PC-3 (cell line): Measurements from ENCODE around the gene SUGT1. TPM values are rescaled to one million over a fixed set of nuclear protein-coding genes. Genes with fewer than 3 reads are reported as not detected.
"Not testable (repeated sequence)": the region's sequence is repeated elsewhere in the genome, so short reads cannot be mapped to it uniquely, and the experiment has no call there.

Source experiments
- ATAC-seq: fragments of 200-7000 bp; cut with Tn5 transposase; 2 replicates; pipeline ENCODE4 v1.9.1; 2020; ENCODE audit warnings: mild to moderate bottlenecking, moderate library complexity
- BruUV-seq: library from RNA; stranded (reverse); fragments of 400-500 nt; replicated peaks from 2 replicates; lab custom pipeline; 2021; lab: Mats Ljungman, UMichigan
- CTCF ChIA-PET: fragments of 300-600 bp; sonication (Branson Sonifier 250); formaldehyde crosslinking; loops from one replicate; lab custom pipeline; 2022; ENCODE audit warnings: antibody characterized with exemption; lab: Charles Lee
- POLR2A ChIA-PET: fragments of 300-600 bp; sonication (Branson Sonifier 250); formaldehyde crosslinking; loops from one replicate; lab custom pipeline; 2022; ENCODE audit warnings: antibody characterized with exemption; ENCODE audit not compliant: unreplicated experiment; lab: Charles Lee
- DNase-seq: peaks from one replicate; pipeline ENCODE4 v3.0.0-alpha.2; 2015
- H2AFZ ChIP-seq: fragments of 300-600 bp; sonication (generic); 2 replicates; pipeline ENCODE4 v1.6.0; 2016; ENCODE audit warnings: antibody characterized with exemption, low read length
- H3F3A ChIP-seq: fragments of 300-600 bp; sonication (generic); one replicate; pipeline ENCODE4 v1.6.0; 2017; ENCODE audit warnings: antibody characterized with exemption, low read length, control low read depth, mild to moderate bottlenecking; ENCODE audit not compliant: unreplicated experiment
- H3K27ac ChIP-seq: fragments of 300-600 bp; sonication (generic); 2 replicates; pipeline ENCODE4 v1.5.1; 2016; ENCODE audit warnings: mild to moderate bottlenecking, low read length
- H3K27me3 ChIP-seq: fragments of 300-600 bp; sonication (generic); 2 replicates; pipeline ENCODE4 v1.6.1; 2016; ENCODE audit warnings: low read length, mixed read lengths
- H3K36me3 ChIP-seq: fragments of 300-600 bp; sonication (generic); 2 replicates; pipeline ENCODE4 v1.6.1; 2016; ENCODE audit warnings: low read depth, mixed run types, low read length, mixed read lengths
- H3K4me1 ChIP-seq: fragments of 300-600 bp; sonication (generic); 2 replicates; pipeline ENCODE4 v1.5.1; 2016; ENCODE audit warnings: low read length; ENCODE audit not compliant: insufficient read depth
- H3K4me2 ChIP-seq: fragments of 300-600 bp; sonication (generic); 2 replicates; pipeline ENCODE4 v1.6.0; 2016; ENCODE audit warnings: low read length
- H3K4me3 ChIP-seq: fragments of 300-600 bp; sonication (generic); 2 replicates; pipeline ENCODE4 v1.5.1; 2016; ENCODE audit warnings: mild to moderate bottlenecking, low read length, mixed read lengths
- H3K79me2 ChIP-seq: fragments of 300-600 bp; sonication (generic); 2 replicates; pipeline ENCODE4 v1.6.1; 2017; ENCODE audit warnings: low read length, mixed read lengths
- H3K9ac ChIP-seq: fragments of 300-600 bp; sonication (generic); 2 replicates; pipeline ENCODE4 v1.6.0; 2016; ENCODE audit warnings: mild to moderate bottlenecking, low read length
- H3K9me2 ChIP-seq: fragments of 300-600 bp; sonication (generic); replicated peaks from 2 replicates; pipeline ENCODE4 v1.6.1; 2016; ENCODE audit warnings: mixed run types, low read length, mixed read lengths
- H3K9me3 ChIP-seq: fragments of 300-600 bp; sonication (generic); 2 replicates; pipeline ENCODE4 v1.6.1; 2016; ENCODE audit warnings: low read length, mixed read lengths
- H4K20me1 ChIP-seq: fragments of 300-600 bp; sonication (generic); 2 replicates; pipeline ENCODE4 v1.6.1; 2016; ENCODE audit warnings: low read length, mixed read lengths
- EZH2 ChIP-seq: fragments of 300-600 bp; sonication (generic); IDR thresholded peaks from one replicate; pipeline ENCODE4 v1.6.1; 2017; ENCODE audit warnings: antibody characterized with exemption, mild to moderate bottlenecking, low read length; ENCODE audit not compliant: unreplicated experiment
- EZH2phosphoT487 ChIP-seq: fragments of 300-600 bp; sonication (generic); IDR thresholded peaks from 2 replicates; pipeline ENCODE4 v1.6.1; 2018; ENCODE audit warnings: mild to moderate bottlenecking, antibody characterized with exemption, low read length, borderline replicate concordance
- intact Hi-C: fragments of 100-400 bp; cut with micrococcal nuclease; formaldehyde crosslinking; loops from 2 replicates; pipeline ENCODE4 v1.9.0; 2023
- total RNA-seq: library from RNA; depleted of rRNA; stranded (reverse); fragments of >200 nt; gene quantifications from 2 replicates; pipeline ENCODE4 v1.2.3, GENCODE V29; 2014
- TF ChIP-seq, protein P1 (sequence below): fragments of 300-600 bp; sonication (generic); conservative IDR thresholded peaks from 2 replicates; pipeline ENCODE4 v1.5.1; 2017; ENCODE audit warnings: antibody characterized with exemption, low read depth, mild to moderate bottlenecking, low read length

Gene SUGT1
- total RNA-seq, 1 experiment from 2014 or later, result 29.3 TPM

DNA sequence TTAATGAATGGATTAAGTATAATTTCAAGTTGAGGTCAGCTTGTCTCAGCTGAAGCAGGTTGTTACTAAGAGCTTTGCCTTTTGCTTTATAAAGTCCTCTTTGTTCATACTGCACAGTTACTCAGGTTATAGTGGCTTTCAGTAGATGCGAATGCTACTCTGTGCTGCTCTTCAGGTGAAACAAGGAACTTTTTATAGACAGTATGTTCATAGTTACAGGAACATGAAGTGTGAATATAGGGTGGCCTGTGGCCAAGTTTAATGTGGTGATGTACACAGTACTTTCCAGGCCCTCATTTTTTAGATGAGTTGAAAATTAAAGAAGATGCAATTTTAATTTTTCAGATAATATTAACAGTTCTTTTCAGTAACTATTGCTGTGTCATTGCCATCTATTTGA, 20.8 kb downstream of the SUGT1 start:
- H3K9ac ChIP-seq, result no peak overlapping the region
- POLR2A ChIA-PET, result no interaction called here
- BruUV-seq, result no TSS peak
- no peaks in the 10 kb centered on the region for H4K20me1 ChIP-seq
- no peak overlapping the region for H2AFZ ChIP-seq
- no peak overlapping the region for H3K4me2 ChIP-seq
- H3K27ac ChIP-seq, result no peak overlapping the region
- no peak for ATAC-seq
- intact Hi-C loops, result no loop called here
- no peaks in the 10 kb centered on the region for H3K9me2 ChIP-seq
- CTCF ChIA-PET, result no interaction called here
- no peak overlapping the region for H3K4me3 ChIP-seq
- H3K36me3 ChIP-seq, result no peaks in the 10 kb centered on the region; the same call in 1 of the 2 replicates
- H3K9me3 ChIP-seq, result no peaks in the 10 kb centered on the region
- H3K27me3 ChIP-seq, result no peaks in the 10 kb centered on the region
- no peaks in the 10 kb centered on the region for H3K79me2 ChIP-seq
- H3F3A ChIP-seq, result no peaks in the 10 kb centered on the region
- DNase-seq, result no peak
- TF ChIP-seq EZH2phosphoT487 (no peak), EZH2 (no peak)
- TF ChIP-seq, protein P1, sequence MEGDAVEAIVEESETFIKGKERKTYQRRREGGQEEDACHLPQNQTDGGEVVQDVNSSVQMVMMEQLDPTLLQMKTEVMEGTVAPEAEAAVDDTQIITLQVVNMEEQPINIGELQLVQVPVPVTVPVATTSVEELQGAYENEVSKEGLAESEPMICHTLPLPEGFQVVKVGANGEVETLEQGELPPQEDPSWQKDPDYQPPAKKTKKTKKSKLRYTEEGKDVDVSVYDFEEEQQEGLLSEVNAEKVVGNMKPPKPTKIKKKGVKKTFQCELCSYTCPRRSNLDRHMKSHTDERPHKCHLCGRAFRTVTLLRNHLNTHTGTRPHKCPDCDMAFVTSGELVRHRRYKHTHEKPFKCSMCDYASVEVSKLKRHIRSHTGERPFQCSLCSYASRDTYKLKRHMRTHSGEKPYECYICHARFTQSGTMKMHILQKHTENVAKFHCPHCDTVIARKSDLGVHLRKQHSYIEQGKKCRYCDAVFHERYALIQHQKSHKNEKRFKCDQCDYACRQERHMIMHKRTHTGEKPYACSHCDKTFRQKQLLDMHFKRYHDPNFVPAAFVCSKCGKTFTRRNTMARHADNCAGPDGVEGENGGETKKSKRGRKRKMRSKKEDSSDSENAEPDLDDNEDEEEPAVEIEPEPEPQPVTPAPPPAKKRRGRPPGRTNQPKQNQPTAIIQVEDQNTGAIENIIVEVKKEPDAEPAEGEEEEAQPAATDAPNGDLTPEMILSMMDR, result no peak
- no peaks in the 10 kb centered on the region for H3K4me1 ChIP-seq

- no peak overlapping the region for H3K27ac ChIP-seq
- H3K36me3 ChIP-seq, result no peaks in the 10 kb centered on the region; the same call in 1 of the 2 replicates
- H3K4me3 ChIP-seq, result no peak overlapping the region
- no TSS peak for BruUV-seq
- no peaks in the 10 kb centered on the region for H3K9me2 ChIP-seq
- ChIA-PET POLR2A (no interaction called here), CTCF (no interaction called here)
- intact Hi-C loops, result no loop called here
- no peaks in the 10 kb centered on the region for H3K79me2 ChIP-seq
- H3K9me3 ChIP-seq, result no peaks in the 10 kb centered on the region
- ATAC-seq (no peak), DNase-seq (no peak)
- H3F3A ChIP-seq, result no peaks in the 10 kb centered on the region
- TF ChIP-seq EZH2phosphoT487 (no peak), EZH2 (no peak)
- TF ChIP-seq, protein P1, result no peak
- no peak overlapping the region for H3K9ac ChIP-seq
- no peaks in the 10 kb centered on the region for H3K4me1 ChIP-seq
- no peak overlapping the region for H2AFZ ChIP-seq
- no peak overlapping the region for H3K4me2 ChIP-seq
- no peaks in the 10 kb centered on the region for H3K27me3 ChIP-seq
- H4K20me1 ChIP-seq, result no peaks in the 10 kb centered on the region
Measured at GRCh38 chr13:52677823-52678222, 25.2 kb downstream of the SUGT1 start.

GRCh38 chr13:52685806-52686205, 33.2 kb downstream of the SUGT1 start:
- DNase-seq, H3K79me2 ChIP-seq, POLR2A ChIA-PET, H3K36me3 ChIP-seq, H3K9me2 ChIP-seq, H3K4me1 ChIP-seq, H3K4me3 ChIP-seq, BruUV-seq, H4K20me1 ChIP-seq, H3K27ac ChIP-seq, ATAC-seq, H3K4me2 ChIP-seq, CTCF ChIA-PET, intact Hi-C loops, H3K27me3 ChIP-seq, H2AFZ ChIP-seq, H3K9me3 ChIP-seq, H3K9ac ChIP-seq, H3F3A ChIP-seq: not testable (repeated sequence)
